IMR-90 (cell line): ENCODE results near the gene IGF1R. TPM values are rescaled to one million over a fixed set of nuclear protein-coding genes. Genes with fewer than 3 reads are reported as not detected.

Source experiments
- ATAC-seq: fragments of 200-7000 bp; cut with Tn5 transposase; 2 replicates; pipeline ENCODE4 v1.9.1; 2020; ENCODE audit warnings: low read depth, mild to moderate bottlenecking, moderate library complexity
- BruUV-seq: library from RNA; stranded (reverse); fragments of 400-500 nt; replicated peaks from 2 replicates; lab custom pipeline; 2021; lab: Mats Ljungman, UMichigan
- CTCF ChIA-PET: fragments of 300-600 bp; formaldehyde crosslinking; extraction: SDS; loops from one replicate; lab custom pipeline; 2021; ENCODE audit warnings: antibody characterized with exemption; lab: Yijun Ruan, JAX
- POLR2A ChIA-PET: fragments of 300-600 bp; sonication (Branson Sonifier 250); formaldehyde crosslinking; loops from one replicate; lab custom pipeline; 2022; ENCODE audit warnings: antibody characterized with exemption; ENCODE audit not compliant: unreplicated experiment; lab: Charles Lee
- DNase-seq: peaks from one replicate; pipeline ENCODE4 v3.0.0; 2013
- H2AFZ ChIP-seq: replicated peaks from 2 replicates; pipeline ENCODE3; 2013; ENCODE audit warnings: low read length, mild to moderate bottlenecking; ENCODE audit not compliant: poor library complexity
- H2AK5ac ChIP-seq: 2 replicates; pipeline ENCODE4 v1.6.1; 2013; ENCODE audit warnings: low read depth, low read length, inconsistent platforms
- H2AK9ac ChIP-seq: replicated peaks from 2 replicates; pipeline ENCODE3; 2013; ENCODE audit warnings: mild to moderate bottlenecking, low read depth, low read length, moderate library complexity; ENCODE audit not compliant: poor library complexity
- H2BK120ac ChIP-seq: 2 replicates; pipeline ENCODE4 v1.6.1; 2013; ENCODE audit warnings: low read depth, low read length, inconsistent platforms
- H2BK15ac ChIP-seq: 3 replicates; pipeline ENCODE4 v1.6.1; 2013; ENCODE audit warnings: low read depth, low read length, inconsistent platforms
- H2BK20ac ChIP-seq: 2 replicates; pipeline ENCODE4 v1.6.1; 2013; ENCODE audit warnings: low read depth, mild to moderate bottlenecking, inconsistent platforms, low read length, moderate library complexity
- H2BK5ac ChIP-seq: 2 replicates; pipeline ENCODE4 v1.6.1; 2013; ENCODE audit warnings: mild to moderate bottlenecking, low read depth, low read length, inconsistent platforms; ENCODE audit not compliant: poor library complexity, severe bottlenecking
- H3K14ac ChIP-seq: replicated peaks from 2 replicates; pipeline ENCODE4 v1.6.1; 2013; ENCODE audit warnings: low read depth, low read length, inconsistent platforms
- H3K18ac ChIP-seq: 2 replicates; pipeline ENCODE4 v1.6.1; 2013; ENCODE audit warnings: low read depth, low read length, control low read depth
- H3K23ac ChIP-seq: 2 replicates; pipeline ENCODE4 v1.6.1; 2013; ENCODE audit warnings: low read depth, low read length, inconsistent platforms
- H3K27ac ChIP-seq: 2 replicates; pipeline ENCODE4 v1.5.1; 2013; ENCODE audit warnings: mild to moderate bottlenecking, control low read depth, low read length; ENCODE audit not compliant: insufficient read depth
- H3K27me3 ChIP-seq: 2 replicates; pipeline ENCODE4 v1.6.1; 2013; ENCODE audit warnings: low read length; ENCODE audit not compliant: control insufficient read depth, insufficient read depth
- H3K36me3 ChIP-seq: 2 replicates; pipeline ENCODE4 v1.6.1; 2013; ENCODE audit warnings: low read length, mixed read lengths; ENCODE audit not compliant: control insufficient read depth, insufficient read depth
- H3K4ac ChIP-seq: 2 replicates; pipeline ENCODE4 v1.6.1; 2013; ENCODE audit warnings: low read depth, low read length, inconsistent platforms
- H3K4me1 ChIP-seq: 2 replicates; pipeline ENCODE4 v1.6.1; 2013; ENCODE audit warnings: low read length, mixed read lengths; ENCODE audit not compliant: control insufficient read depth, insufficient read depth
- H3K4me2 ChIP-seq: 2 replicates; pipeline ENCODE4 v1.6.1; 2013; ENCODE audit warnings: low read depth, mild to moderate bottlenecking, control low read depth, low read length, moderate library complexity
- H3K4me3 ChIP-seq: 2 replicates; pipeline ENCODE4 v1.5.1; 2013; ENCODE audit warnings: low read depth, mild to moderate bottlenecking, control low read depth, low read length, moderate library complexity; ENCODE audit not compliant: insufficient read depth
- H3K56ac ChIP-seq: 2 replicates; pipeline ENCODE4 v1.6.1; 2013; ENCODE audit warnings: low read length, inconsistent platforms; ENCODE audit not compliant: insufficient read depth; ENCODE audit errors: extremely low read depth
- H3K79me1 ChIP-seq, 2 experiments: 2 replicates each; pipeline ENCODE4 v1.6.1; 2013; ENCODE audit warnings: low read length in 2 of 2, inconsistent platforms in 1 of 2, low read depth in 1 of 2
- H3K9ac ChIP-seq: 2 replicates; pipeline ENCODE4 v1.6.1; 2013; ENCODE audit warnings: low read depth, low read length, control low read depth
- H3K9me1 ChIP-seq: 2 replicates; pipeline ENCODE4 v1.6.1; 2013; ENCODE audit warnings: low read length, inconsistent platforms; ENCODE audit not compliant: insufficient read depth
- H3K9me3 ChIP-seq: 2 replicates; pipeline ENCODE4 v1.6.1; 2013; ENCODE audit warnings: low read length; ENCODE audit not compliant: control insufficient read depth, insufficient read depth
- H4K20me1 ChIP-seq: 2 replicates; pipeline ENCODE4 v1.6.1; 2013; ENCODE audit warnings: low read length, inconsistent platforms; ENCODE audit not compliant: insufficient read depth
- H4K5ac ChIP-seq: 2 replicates; pipeline ENCODE4 v1.6.1; 2013; ENCODE audit warnings: mild to moderate bottlenecking, low read depth, low read length, control low read depth
- H4K8ac ChIP-seq, 2 experiments: 2 replicates each; pipeline ENCODE4 v1.6.1; 2013; ENCODE audit warnings: low read depth in 2 of 2, low read length in 2 of 2, control low read depth in 1 of 2, inconsistent platforms in 1 of 2
- H4K91ac ChIP-seq: 2 replicates; pipeline ENCODE4 v1.6.1; 2013; ENCODE audit warnings: low read depth, low read length, inconsistent platforms; ENCODE audit not compliant: insufficient read depth
- SMC3 ChIP-seq: fragments of 150-350 bp; IDR thresholded peaks from 2 replicates; pipeline ENCODE4 v1.6.1; 2016; ENCODE audit warnings: low read depth, mild to moderate bottlenecking, antibody characterized with exemption, low read length, moderate library complexity
- WGBS, 2 experiments: methylation state at CpG; one replicate each; pipeline versions ENCODE4 v1.1.5 to v1.1.7; 2013; ENCODE audit warnings: missing lambda C conversion rate in 2 of 2; ENCODE audit not compliant: insufficient read length in 1 of 2; ENCODE audit errors: extremely low coverage in 2 of 2; 5-methylcytosine and 5-hydroxymethylcytosine counted together
- dilution Hi-C: fragments of 300-500 bp; cut with HindIII; formaldehyde crosslinking; loops from one replicate; pipeline ENCODE4 v1.14.3; 2018; ENCODE audit warnings: low sequenced_read_pairs; ENCODE audit not compliant: unreplicated experiment
- in situ Hi-C: fragments of 300-500 bp; cut with MboI; formaldehyde crosslinking; loops from 3 replicates; pipeline ENCODE4 v1.14.3; 2019; ENCODE audit warnings: low sequenced_read_pairs, inconsistent platforms, mixed read lengths
- intact Hi-C: fragments of 100-400 bp; cut with micrococcal nuclease; formaldehyde crosslinking; loops from 2 replicates; pipeline ENCODE4 v1.10.0; 2022
- polyA plus RNA-seq, 3 experiments: library from polyadenylated mRNA; depleted of rRNA; stranded (reverse); fragments of >200 nt; gene quantifications; 2 replicates each; pipeline ENCODE4 v1.2.3, GENCODE V29; 2012; ENCODE audit warnings: low replicate concordance in 1 of 3
- total RNA-seq: library from RNA; depleted of rRNA; stranded (reverse); fragments of >200 nt; gene quantifications from 2 replicates; pipeline ENCODE4 v1.2.3, GENCODE V29; 2012

IGF1R gene
- total and polyA plus RNA-seq, 2 of the 4 experiments (the other 2 are of a cell fraction) = 24.0 to 24.9 TPM

DNA sequence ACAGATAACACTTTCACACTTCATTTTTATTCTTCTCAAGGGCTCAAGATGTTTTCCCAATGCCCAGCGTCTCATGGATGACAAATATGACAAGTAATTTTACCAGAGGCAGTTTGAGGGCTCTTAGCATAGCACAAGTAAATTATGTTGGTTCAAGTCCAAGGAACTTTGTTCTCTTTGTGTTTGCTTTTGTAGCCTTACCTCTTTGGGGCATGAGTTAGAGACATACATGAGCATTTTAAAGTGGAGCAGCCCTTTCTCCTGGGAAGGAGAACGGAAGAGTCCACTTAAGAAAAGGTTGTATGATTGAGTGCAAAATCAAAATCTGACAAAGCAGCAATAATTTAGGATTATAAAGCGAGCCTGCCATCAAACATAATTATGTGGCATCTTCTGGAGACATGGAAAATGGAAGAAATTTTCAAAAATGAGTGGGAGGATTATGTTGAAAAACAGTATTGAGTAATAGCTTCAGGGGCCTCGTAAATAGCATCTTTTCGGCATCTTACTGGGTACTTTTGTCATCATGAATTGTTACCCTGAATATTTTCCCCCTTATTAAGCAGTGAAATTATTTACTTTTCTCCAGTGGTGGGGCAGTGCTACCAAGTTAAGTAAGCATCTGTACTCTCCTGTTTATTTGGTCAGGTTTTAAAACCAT is 293.4 kb downstream of the IGF1R start:
- H3K9ac ChIP-seq = no peak overlapping the region
- no peak for ATAC-seq
- no peak overlapping the region for H2AK9ac ChIP-seq
- H3K27me3 ChIP-seq = no peaks in the 10 kb centered on the region
- POLR2A ChIA-PET = no interaction called here
- no peak overlapping the region for H4K91ac ChIP-seq
- H3K56ac ChIP-seq = no peak overlapping the region
- no peak overlapping the region for H2BK120ac ChIP-seq
- no peak overlapping the region for H2BK20ac ChIP-seq
- dilution Hi-C loops = loop anchor here (25.0 kb wide), 1 partner anchor 121 kb away; no protein-coding TSS in a partner anchor
- in situ Hi-C loops = no loop called here
- no peak overlapping the region for H3K4ac ChIP-seq
- peaks cover 12% of the 10 kb centered on the region; the same call in 1 of the 2 replicates for H4K20me1 ChIP-seq
- no peak overlapping the region for H4K5ac ChIP-seq
- no peak overlapping the region for H3K4me3 ChIP-seq
- DNase-seq = no peak
- peaks cover 12 to 55% of the 10 kb centered on the region in 2 experiments; a peak in 3 of 4 replicates for H3K79me1 ChIP-seq
- BruUV-seq = no TSS peak
- H3K4me1 ChIP-seq = peaks cover 17% of the 10 kb centered on the region
- peaks cover 53% of the 10 kb centered on the region for H3K36me3 ChIP-seq
- H3K9me3 ChIP-seq = no peaks in the 10 kb centered on the region
- H3K4me2 ChIP-seq = no peak overlapping the region
- no peak overlapping the region for H2AK5ac ChIP-seq
- WGBS, 2 experiments = 100% methylated on average over 1 of the region's 5 CpGs; no CpG with 5 or more reads in 1 of the 2 experiments
- no peak overlapping the region for H2BK15ac ChIP-seq
- no peak overlapping the region for H3K14ac ChIP-seq
- H3K27ac ChIP-seq = no peak overlapping the region
- CTCF ChIA-PET = no interaction called here
- H3K9me1 ChIP-seq = peaks cover 26% of the 10 kb centered on the region
- no peak overlapping the region for H2AFZ ChIP-seq
- TF ChIP-seq SMC3 = no peak
- intact Hi-C loops = loop anchor here (5.0 kb wide), 1 partner anchor 116 kb away; no protein-coding TSS in a partner anchor
- no peak overlapping the region for H3K23ac ChIP-seq
- H2BK5ac ChIP-seq = no peak overlapping the region
- no peak overlapping the region for H3K18ac ChIP-seq
- no peak overlapping the region for H4K8ac ChIP-seq
